Cardiac ventricle fibroblast (primary cell): ENCODE data around the gene KLF1. TPM values are rescaled to one million over a fixed set of nuclear protein-coding genes. Genes with fewer than 3 reads are reported as not detected.

Experiments used
- total RNA-seq: library from RNA; depleted of rRNA; stranded (reverse); fragments of >200 nt; gene quantifications from 2 replicates; pipeline ENCODE4 v1.2.3, GENCODE V29; 2015

Gene KLF1
- total RNA-seq, result not detected in 2 replicates

GRCh38 chr19:12886969-12887747, at the start of gene KLF1:
Gene KLF1, minus strand, starts transcription at chr19:12887201. Its CDS starts 61 bp downstream, at chr19:12887140.

GRCh38 chr19:12933287-12934072, 46.5 kb upstream of the KLF1 start, which contains the start of gene FARSA:
Gene FARSA, minus strand, starts transcription at chr19:12933711. Its CDS starts 15 bp downstream, at chr19:12933696.

GRCh38 chr19:12890787-12891552, 4.0 kb upstream of the KLF1 start, which contains the start of gene GCDH:
Gene GCDH, plus strand, starts transcription at chr19:12891160. Its CDS starts 145 bp downstream, at chr19:12891305.

GRCh38 chr19:12881172-12881808, 5.7 kb downstream of the KLF1 start, which contains the start of gene DNASE2:
Gene DNASE2, minus strand, starts transcription at chr19:12881449. Its CDS starts 74 bp downstream, at chr19:12881375.

GRCh38 chr19:12838182-12838885, 48.7 kb downstream of the KLF1 start, which contains the start of gene MAST1:
Gene MAST1, plus strand, starts transcription at chr19:12838515. Its CDS starts 58 bp downstream, at chr19:12838573.

GRCh38 chr19:12834566-12834943, 52.4 kb downstream of the KLF1 start, which contains the start of gene RTBDN:
Gene RTBDN, minus strand, starts transcription at chr19:12834579. Its CDS starts 4,600 bp downstream, at chr19:12829979.

Other genes starting within 250 kb of the KLF1 start
- gene MAN2B1, start 220.5 kb downstream of the KLF1 start, total RNA-seq, result 120 and 162 TPM in 2 replicates
- 9.0 and 9.4 TPM in 2 replicates for gene WDR83, start 220.4 kb downstream of the KLF1 start, total RNA-seq
- 72.2 and 74.9 TPM in 2 replicates for gene DHPS, start 205.3 kb downstream of the KLF1 start, total RNA-seq
- gene GNG14, start 199.2 kb downstream of the KLF1 start, total RNA-seq, result not detected in 2 replicates
- gene FBXW9, start 190.6 kb downstream of the KLF1 start, total RNA-seq, result 7.3 and 8.3 TPM in 2 replicates
- gene TNPO2, start 163.3 kb downstream of the KLF1 start, total RNA-seq, result 32.9 and 45.1 TPM in 2 replicates
- 311 and 336 TPM in 2 replicates for gene TRIR, start 152.5 kb downstream of the KLF1 start, total RNA-seq
- gene GET3, start 149.7 kb downstream of the KLF1 start, total RNA-seq, result 46.8 and 54.1 TPM in 2 replicates
- gene BEST2, start 135.4 kb downstream of the KLF1 start, total RNA-seq, result not detected in 2 replicates
- 15.2 and 16.8 TPM in 2 replicates for gene HOOK2, start 111.6 kb downstream of the KLF1 start, total RNA-seq
- 387 and 404 TPM in 2 replicates for gene JUNB, start 95.7 kb downstream of the KLF1 start, total RNA-seq
- 252 and 259 TPM in 2 replicates for gene PRDX2, start 85.4 kb downstream of the KLF1 start, total RNA-seq
- gene THSD8, start 85.1 kb downstream of the KLF1 start, total RNA-seq, result not detected in 2 replicates
- gene RNASEH2A, start 80.6 kb downstream of the KLF1 start, total RNA-seq, result 4.9 and 6.0 TPM in 2 replicates
- gene RTBDN, start 52.6 kb downstream of the KLF1 start, total RNA-seq, result not detected in 2 replicates
- gene MAST1, start 48.7 kb downstream of the KLF1 start, total RNA-seq, result 0.19 and 1.3 TPM in 2 replicates
- gene DNASE2, start 5.8 kb downstream of the KLF1 start, total RNA-seq, result 30.2 and 36.6 TPM in 2 replicates
- 28.0 and 29.7 TPM in 2 replicates for gene GCDH, start 4.0 kb upstream of the KLF1 start, total RNA-seq
- not detected in 2 replicates for gene SYCE2, start 32.1 kb upstream of the KLF1 start, total RNA-seq
- gene FARSA, start 46.5 kb upstream of the KLF1 start, total RNA-seq, result 48.9 and 49.0 TPM in 2 replicates
- gene CALR, start 51.4 kb upstream of the KLF1 start, total RNA-seq, result 877 and 947 TPM in 2 replicates
- gene RAD23A, start 58.7 kb upstream of the KLF1 start, total RNA-seq, result 50.0 and 60.2 TPM in 2 replicates
- 36.5 and 43.0 TPM in 2 replicates for gene GADD45GIP1, start 70.0 kb upstream of the KLF1 start, total RNA-seq
- gene DAND5, start 82.4 kb upstream of the KLF1 start, total RNA-seq, result not detected in 2 replicates
- 122 and 124 TPM in 2 replicates for gene NFIX, start 108.3 kb upstream of the KLF1 start, total RNA-seq
- gene LYL1, start 215.7 kb upstream of the KLF1 start, total RNA-seq, result 0.29 and 0.44 TPM in 2 replicates
- gene TRMT1, start 229.5 kb upstream of the KLF1 start, total RNA-seq, result 20.6 and 31.8 TPM in 2 replicates
- gene NACC1, start 231.1 kb upstream of the KLF1 start, total RNA-seq, result 38.7 and 39.3 TPM in 2 replicates